ENCODE results near the gene REV1. TPM values are rescaled to one million over a fixed set of nuclear protein-coding genes. Genes with fewer than 3 reads are reported as not detected.

Gene REV1
- total and polyA plus RNA-seq, 2 experiments from 2014 or later: 32.9 to 46.7 TPM

GRCh38 chr2:99382143-99382542 lies 107.7 kb downstream of the REV1 start:
- ATAC-seq (no peak), DNase-seq (ENCODE audit: low spot score) (no peak)
- TF ChIP-seq, protein P1, sequence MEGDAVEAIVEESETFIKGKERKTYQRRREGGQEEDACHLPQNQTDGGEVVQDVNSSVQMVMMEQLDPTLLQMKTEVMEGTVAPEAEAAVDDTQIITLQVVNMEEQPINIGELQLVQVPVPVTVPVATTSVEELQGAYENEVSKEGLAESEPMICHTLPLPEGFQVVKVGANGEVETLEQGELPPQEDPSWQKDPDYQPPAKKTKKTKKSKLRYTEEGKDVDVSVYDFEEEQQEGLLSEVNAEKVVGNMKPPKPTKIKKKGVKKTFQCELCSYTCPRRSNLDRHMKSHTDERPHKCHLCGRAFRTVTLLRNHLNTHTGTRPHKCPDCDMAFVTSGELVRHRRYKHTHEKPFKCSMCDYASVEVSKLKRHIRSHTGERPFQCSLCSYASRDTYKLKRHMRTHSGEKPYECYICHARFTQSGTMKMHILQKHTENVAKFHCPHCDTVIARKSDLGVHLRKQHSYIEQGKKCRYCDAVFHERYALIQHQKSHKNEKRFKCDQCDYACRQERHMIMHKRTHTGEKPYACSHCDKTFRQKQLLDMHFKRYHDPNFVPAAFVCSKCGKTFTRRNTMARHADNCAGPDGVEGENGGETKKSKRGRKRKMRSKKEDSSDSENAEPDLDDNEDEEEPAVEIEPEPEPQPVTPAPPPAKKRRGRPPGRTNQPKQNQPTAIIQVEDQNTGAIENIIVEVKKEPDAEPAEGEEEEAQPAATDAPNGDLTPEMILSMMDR (conservative IDR thresholded peaks at IDR 0.05; ENCODE audit: low read depth in 2 of 2): no peak
- TF ChIP-seq, protein P2, sequence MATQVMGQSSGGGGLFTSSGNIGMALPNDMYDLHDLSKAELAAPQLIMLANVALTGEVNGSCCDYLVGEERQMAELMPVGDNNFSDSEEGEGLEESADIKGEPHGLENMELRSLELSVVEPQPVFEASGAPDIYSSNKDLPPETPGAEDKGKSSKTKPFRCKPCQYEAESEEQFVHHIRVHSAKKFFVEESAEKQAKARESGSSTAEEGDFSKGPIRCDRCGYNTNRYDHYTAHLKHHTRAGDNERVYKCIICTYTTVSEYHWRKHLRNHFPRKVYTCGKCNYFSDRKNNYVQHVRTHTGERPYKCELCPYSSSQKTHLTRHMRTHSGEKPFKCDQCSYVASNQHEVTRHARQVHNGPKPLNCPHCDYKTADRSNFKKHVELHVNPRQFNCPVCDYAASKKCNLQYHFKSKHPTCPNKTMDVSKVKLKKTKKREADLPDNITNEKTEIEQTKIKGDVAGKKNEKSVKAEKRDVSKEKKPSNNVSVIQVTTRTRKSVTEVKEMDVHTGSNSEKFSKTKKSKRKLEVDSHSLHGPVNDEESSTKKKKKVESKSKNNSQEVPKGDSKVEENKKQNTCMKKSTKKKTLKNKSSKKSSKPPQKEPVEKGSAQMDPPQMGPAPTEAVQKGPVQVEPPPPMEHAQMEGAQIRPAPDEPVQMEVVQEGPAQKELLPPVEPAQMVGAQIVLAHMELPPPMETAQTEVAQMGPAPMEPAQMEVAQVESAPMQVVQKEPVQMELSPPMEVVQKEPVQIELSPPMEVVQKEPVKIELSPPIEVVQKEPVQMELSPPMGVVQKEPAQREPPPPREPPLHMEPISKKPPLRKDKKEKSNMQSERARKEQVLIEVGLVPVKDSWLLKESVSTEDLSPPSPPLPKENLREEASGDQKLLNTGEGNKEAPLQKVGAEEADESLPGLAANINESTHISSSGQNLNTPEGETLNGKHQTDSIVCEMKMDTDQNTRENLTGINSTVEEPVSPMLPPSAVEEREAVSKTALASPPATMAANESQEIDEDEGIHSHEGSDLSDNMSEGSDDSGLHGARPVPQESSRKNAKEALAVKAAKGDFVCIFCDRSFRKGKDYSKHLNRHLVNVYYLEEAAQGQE (IDR thresholded peaks at IDR 0.05; ENCODE audit: unreplicated experiment): no peak
- TF ChIP-seq EZH2phosphoT487 (IDR thresholded peaks at IDR 0.05; ENCODE audit: unreplicated experiment) (no peak), EZH2 (IDR thresholded peaks at IDR 0.05; ENCODE audit: low read depth, unreplicated experiment) (no peak), NANOG (IDR thresholded peaks at IDR 0.05; ENCODE audit: borderline replicate concordance) (no peak), ZNF331 (CRISPR knock-in tag; IDR thresholded peaks at IDR 0.05; ENCODE audit: low read depth) (no peak), ZNF462 (CRISPR knock-in tag; IDR thresholded peaks at IDR 0.05) (no peak), ZNF114 (CRISPR knock-in tag; IDR thresholded peaks at IDR 0.05) (no peak), POLR2AphosphoS5 (IDR thresholded peaks at IDR 0.05; ENCODE audit: low read depth) (no peak), CREB1 (CRISPR knock-in tag; IDR thresholded peaks at IDR 0.05; ENCODE audit: low read depth) (no peak)
- peaks cover 69% of the 10 kb centered on the region for H3K36me3 Mint-ChIP-seq (ENCODE audit: low read depth)
- no peak overlapping the region for H3K4me2 ChIP-seq
- H3K79me2 ChIP-seq (replicated peaks; ENCODE audit: insufficient read depth): 0 out of 2 replicates have a peak, but pooled peaks cover 8% of the 10 kb centered on the region
- no peaks in the 10 kb centered on the region for H3K9me3 Mint-ChIP-seq
- peaks cover 2% of the 10 kb centered on the region for H3K27me3 Mint-ChIP-seq (ENCODE audit: insufficient read depth, low read depth, poor library complexity)
- H3K4me3 Mint-ChIP-seq: no peak overlapping the region
- H3K27me3 ChIP-seq (ENCODE audit: insufficient read depth): no peaks in the 10 kb centered on the region
- H3K4me1 Mint-ChIP-seq: peaks cover 8% of the 10 kb centered on the region; the same call in 2 of the 3 replicates
- H3K4me3 ChIP-seq: no peak overlapping the region
- no peak overlapping the region for H3K27ac ChIP-seq (ENCODE audit: low read depth)
- H3K4me1 ChIP-seq (ENCODE audit: insufficient read depth): peaks cover 4% of the 10 kb centered on the region; the same call in 1 of the 2 replicates
- no peak overlapping the region for H2AFZ ChIP-seq
- H3K36me3 ChIP-seq (ENCODE audit: insufficient read depth): peaks cover 8% of the 10 kb centered on the region; the same call in 1 of the 2 replicates
- H3K27ac Mint-ChIP-seq: peak overlapping the region; percentile 57; the same call in 1 of the 2 replicates
- no peaks in the 10 kb centered on the region for H4K20me1 ChIP-seq (replicated peaks; ENCODE audit: insufficient read depth)
- H3K9me2 ChIP-seq (ENCODE audit: insufficient read depth): no peaks in the 10 kb centered on the region
- no peaks in the 10 kb centered on the region for H3F3A ChIP-seq (replicated peaks; ENCODE audit: low read depth)

All from GM23338 (cell line).